MM.1S (cell line): ENCODE measurements around the gene FIGNL2.

Experiments
- DNase-seq: peaks from one replicate; pipeline ENCODE4 v3.0.0-alpha.2; 2015
- H2AFZ ChIP-seq: fragments of 300-600 bp; sonication (generic); 2 replicates; pipeline ENCODE4 v1.6.0; 2016; ENCODE audit warnings: antibody characterized with exemption, low read length
- H3F3A ChIP-seq: fragments of 300-600 bp; sonication (generic); 2 replicates; pipeline ENCODE4 v1.6.1; 2016; ENCODE audit warnings: mild to moderate bottlenecking, antibody characterized with exemption, low read length, moderate library complexity, mixed read lengths; ENCODE audit not compliant: insufficient read depth
- H3K27ac ChIP-seq: fragments of 300-600 bp; sonication (generic); 2 replicates; pipeline ENCODE4 v1.5.1; 2016; ENCODE audit warnings: mild to moderate bottlenecking, low read length
- H3K27me3 ChIP-seq: fragments of 300-600 bp; sonication (generic); replicated peaks from 2 replicates; pipeline ENCODE4 v1.6.0; 2016; ENCODE audit warnings: low read length; ENCODE audit not compliant: insufficient read depth
- H3K36me3 ChIP-seq: fragments of 300-600 bp; sonication (generic); replicated peaks from 2 replicates; pipeline ENCODE4 v1.6.1; 2016; ENCODE audit warnings: mild to moderate bottlenecking, low read length, mixed read lengths; ENCODE audit not compliant: insufficient read depth
- H3K4me1 ChIP-seq: fragments of 300-600 bp; sonication (generic); 2 replicates; pipeline ENCODE4 v1.6.1; 2016; ENCODE audit warnings: low read length, mixed read lengths
- H3K4me2 ChIP-seq: fragments of 300-600 bp; sonication (generic); 2 replicates; pipeline ENCODE4 v1.6.0; 2016; ENCODE audit warnings: low read depth, low read length
- H3K4me3 ChIP-seq: fragments of 300-600 bp; sonication (generic); 2 replicates; pipeline ENCODE4 v1.5.1; 2016; ENCODE audit warnings: low read length, mixed read lengths
- H3K79me2 ChIP-seq: fragments of 300-600 bp; sonication (generic); 2 replicates; pipeline ENCODE4 v1.6.1; 2016; ENCODE audit warnings: mixed run types, low read length, mixed read lengths
- H3K9ac ChIP-seq: fragments of 300-600 bp; sonication (generic); 2 replicates; pipeline ENCODE4 v1.6.1; 2016; ENCODE audit warnings: low read length, mixed read lengths
- H3K9me2 ChIP-seq: fragments of 300-600 bp; sonication (generic); replicated peaks from 2 replicates; pipeline ENCODE4 v1.6.1; 2016; ENCODE audit warnings: mild to moderate bottlenecking, low read length, mixed read lengths; ENCODE audit not compliant: insufficient read depth
- H3K9me3 ChIP-seq: fragments of 300-600 bp; sonication (generic); replicated peaks from 2 replicates; pipeline ENCODE4 v1.6.1; 2016; ENCODE audit warnings: mild to moderate bottlenecking, low read length, mixed read lengths; ENCODE audit not compliant: insufficient read depth
- H4K20me1 ChIP-seq: fragments of 300-600 bp; sonication (generic); 2 replicates; pipeline ENCODE4 v1.6.1; 2016; ENCODE audit warnings: mild to moderate bottlenecking, low read length, moderate library complexity, mixed read lengths; ENCODE audit not compliant: insufficient read depth
- EZH2 ChIP-seq: fragments of 300-600 bp; sonication (generic); optimal IDR thresholded peaks from 2 replicates; pipeline ENCODE3; 2017; ENCODE audit warnings: low read depth, mild to moderate bottlenecking, antibody characterized with exemption, low read length, mixed read lengths
- EZH2phosphoT487 ChIP-seq: fragments of 300-600 bp; sonication (generic); IDR thresholded peaks from 2 replicates; pipeline ENCODE4 v1.6.1; 2018; ENCODE audit warnings: antibody characterized with exemption, low read length
- TF ChIP-seq, protein P1 (sequence below): fragments of 300-600 bp; sonication (generic); IDR thresholded peaks from 2 replicates; pipeline ENCODE4 v1.5.1; 2016; ENCODE audit warnings: antibody characterized with exemption, low read length, mixed read lengths

Gene FIGNL2

DNA sequence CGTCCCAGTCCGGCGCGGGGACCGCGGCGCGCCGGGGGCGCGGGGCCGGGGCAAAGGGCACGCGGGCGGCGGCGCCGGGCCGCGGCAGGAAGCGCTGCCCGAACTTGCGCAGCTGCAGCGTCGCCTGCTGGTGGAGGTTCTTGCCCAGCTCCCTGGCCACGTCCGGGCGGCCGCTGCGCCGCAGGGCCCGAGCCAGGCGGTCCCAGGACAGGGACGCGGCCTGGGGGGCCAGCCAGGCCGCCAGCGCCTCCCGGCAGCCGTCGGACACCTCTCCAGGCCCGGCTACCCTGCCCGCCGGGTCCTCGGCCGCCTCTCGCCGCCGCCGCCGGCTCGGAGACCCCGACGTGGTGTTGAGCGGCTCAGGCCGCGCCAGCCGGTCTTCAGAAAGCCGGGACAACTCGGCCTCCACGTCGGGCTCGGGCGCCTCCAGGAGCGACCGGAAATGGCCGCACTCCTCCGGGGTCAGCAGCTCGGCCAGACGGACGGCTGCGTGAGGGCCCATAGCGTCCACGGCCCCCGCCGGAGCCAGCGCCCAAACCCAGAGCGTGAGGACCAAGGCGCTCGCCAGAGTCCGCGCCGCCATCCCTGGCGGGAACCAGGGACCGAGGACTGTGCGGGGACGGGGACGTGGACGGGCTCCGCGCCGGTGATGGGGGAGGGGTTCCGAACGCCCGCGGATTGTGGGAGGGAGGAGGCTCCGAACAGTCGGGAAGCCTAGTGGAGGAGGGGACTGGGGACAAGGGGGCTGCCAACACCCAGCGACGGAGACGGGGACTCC is 34.0 kb downstream of the FIGNL2 start:
- no peaks in the 10 kb centered on the region for H3K9me3 ChIP-seq
- H4K20me1 ChIP-seq, result no peaks in the 10 kb centered on the region
- H3K9me2 ChIP-seq, result no peaks in the 10 kb centered on the region
- peaks cover 35% of the 10 kb centered on the region for H3K27me3 ChIP-seq
- no peak overlapping the region for H3K9ac ChIP-seq
- H3K4me1 ChIP-seq, result no peaks in the 10 kb centered on the region
- H3K4me3 ChIP-seq, result no peak overlapping the region
- no peaks in the 10 kb centered on the region for H3K36me3 ChIP-seq
- TF ChIP-seq EZH2 (no peak), EZH2phosphoT487 (no peak)
- TF ChIP-seq, protein P1, sequence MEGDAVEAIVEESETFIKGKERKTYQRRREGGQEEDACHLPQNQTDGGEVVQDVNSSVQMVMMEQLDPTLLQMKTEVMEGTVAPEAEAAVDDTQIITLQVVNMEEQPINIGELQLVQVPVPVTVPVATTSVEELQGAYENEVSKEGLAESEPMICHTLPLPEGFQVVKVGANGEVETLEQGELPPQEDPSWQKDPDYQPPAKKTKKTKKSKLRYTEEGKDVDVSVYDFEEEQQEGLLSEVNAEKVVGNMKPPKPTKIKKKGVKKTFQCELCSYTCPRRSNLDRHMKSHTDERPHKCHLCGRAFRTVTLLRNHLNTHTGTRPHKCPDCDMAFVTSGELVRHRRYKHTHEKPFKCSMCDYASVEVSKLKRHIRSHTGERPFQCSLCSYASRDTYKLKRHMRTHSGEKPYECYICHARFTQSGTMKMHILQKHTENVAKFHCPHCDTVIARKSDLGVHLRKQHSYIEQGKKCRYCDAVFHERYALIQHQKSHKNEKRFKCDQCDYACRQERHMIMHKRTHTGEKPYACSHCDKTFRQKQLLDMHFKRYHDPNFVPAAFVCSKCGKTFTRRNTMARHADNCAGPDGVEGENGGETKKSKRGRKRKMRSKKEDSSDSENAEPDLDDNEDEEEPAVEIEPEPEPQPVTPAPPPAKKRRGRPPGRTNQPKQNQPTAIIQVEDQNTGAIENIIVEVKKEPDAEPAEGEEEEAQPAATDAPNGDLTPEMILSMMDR, result peak; percentile 16
- peak; percentile 64 for DNase-seq
- no peaks in the 10 kb centered on the region for H3K79me2 ChIP-seq
- H3K4me2 ChIP-seq, result no peak overlapping the region
- no peaks in the 10 kb centered on the region for H3F3A ChIP-seq
- no peak overlapping the region for H2AFZ ChIP-seq
- no peak overlapping the region for H3K27ac ChIP-seq

DNA sequence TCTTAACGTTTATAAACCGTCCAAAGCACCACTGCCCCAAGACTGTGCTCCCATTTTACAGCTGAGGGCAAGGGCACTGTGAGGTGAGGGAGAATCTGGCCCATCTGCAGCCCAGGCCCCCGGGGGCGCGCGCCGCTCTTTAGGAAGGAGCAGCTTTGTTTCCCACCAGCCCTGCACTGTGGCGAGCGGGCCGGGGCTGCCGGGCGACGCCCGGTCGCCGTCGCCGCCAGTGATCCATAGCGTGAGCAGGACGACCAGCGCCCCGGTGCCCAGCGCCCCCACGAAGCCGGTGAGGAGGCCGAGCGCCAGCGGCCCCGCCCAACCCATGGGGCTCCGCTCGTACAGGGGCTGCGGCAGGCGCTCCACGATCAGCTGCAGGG is 34.6 kb downstream of the FIGNL2 start:
- H3K9me2 ChIP-seq, result no peaks in the 10 kb centered on the region
- H3K9ac ChIP-seq, result no peak overlapping the region
- H3K79me2 ChIP-seq, result no peaks in the 10 kb centered on the region
- no peak overlapping the region for H3K4me3 ChIP-seq
- H3F3A ChIP-seq, result no peaks in the 10 kb centered on the region
- TF ChIP-seq EZH2, result no peak
- TF ChIP-seq, protein P1, result no peak
- no peak for TF ChIP-seq EZH2phosphoT487
- no peak overlapping the region for H2AFZ ChIP-seq
- no peaks in the 10 kb centered on the region for H4K20me1 ChIP-seq
- DNase-seq, result no peak
- no peaks in the 10 kb centered on the region for H3K9me3 ChIP-seq
- H3K4me1 ChIP-seq, result no peaks in the 10 kb centered on the region
- peaks cover 31% of the 10 kb centered on the region for H3K27me3 ChIP-seq
- H3K4me2 ChIP-seq, result peak overlapping the region; percentile 29; the same call in 1 of the 2 replicates
- no peak overlapping the region for H3K27ac ChIP-seq
- no peaks in the 10 kb centered on the region for H3K36me3 ChIP-seq

DNA sequence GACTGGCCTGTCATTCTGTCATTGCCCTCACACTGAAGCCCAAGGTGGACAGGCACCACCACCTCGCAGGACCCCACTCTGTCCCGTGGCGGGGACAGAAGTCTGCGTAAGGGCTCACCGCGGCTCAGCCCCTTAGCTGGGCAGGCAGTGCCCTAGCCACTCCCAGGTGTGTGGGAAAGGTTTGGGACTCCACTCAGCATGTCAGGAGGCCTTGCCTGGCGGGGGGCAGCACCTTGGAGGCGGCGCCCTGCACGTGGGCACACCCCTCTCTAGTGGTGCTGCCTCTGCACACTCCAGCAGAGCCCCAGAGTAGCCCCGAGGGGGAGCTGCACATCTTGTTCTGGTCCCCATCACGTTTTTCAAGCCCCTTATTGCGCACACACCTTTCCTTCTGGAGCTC is 35.6 kb downstream of the FIGNL2 start:
- TF ChIP-seq, protein P1, result no peak
- TF ChIP-seq EZH2 (no peak), EZH2phosphoT487 (no peak)
- Histone ChIP-seq H2AFZ (no peak overlapping the region), H3K9ac (no peak overlapping the region), H3K4me1 (no peaks in the 10 kb centered on the region), H3K9me3 (no peaks in the 10 kb centered on the region), H3F3A (no peaks in the 10 kb centered on the region), H3K27ac (no peak overlapping the region), H3K79me2 (no peaks in the 10 kb centered on the region), H3K4me2 (no peak overlapping the region), H3K9me2 (no peaks in the 10 kb centered on the region), H3K36me3 (no peaks in the 10 kb centered on the region), H3K4me3 (no peak overlapping the region), H3K27me3 (peaks cover 29% of the 10 kb centered on the region), H4K20me1 (no peaks in the 10 kb centered on the region)
- DNase-seq, result no peak
